Bronchus fibroblast of lung (primary cell): ENCODE data around the gene KATNIP. TPM values are rescaled to one million over a fixed set of nuclear protein-coding genes. Genes with fewer than 3 reads are reported as not detected.

Experiments used
- total RNA-seq: library from RNA; depleted of rRNA; stranded (reverse); fragments of >200 nt; gene quantifications from 2 replicates; pipeline ENCODE4 v1.2.3, GENCODE V29; 2015

The KATNIP gene
- 10.6 and 11.7 TPM in 2 replicates for total RNA-seq

GRCh38 chr16:27549746-27550581, at the start of gene KATNIP, which contains the start of gene GTF3C1:
KATNIP (plus strand) TSS chr16:27550144; CDS start chr16:27550171, 27 bp downstream.
GTF3C1 (minus strand) TSS chr16:27549913; CDS start chr16:27549890, 23 bp downstream.

Other genes starting within 250 kb of the KATNIP start
- 15.3 and 16.3 TPM in 2 replicates for gene IL4R, start 236.2 kb upstream of the KATNIP start, total RNA-seq
- 16.1 and 16.8 TPM in 2 replicates for gene IL21R, start 148.0 kb upstream of the KATNIP start, total RNA-seq
- 57.4 and 62.4 TPM in 2 replicates for gene GTF3C1, start 231 bp upstream of the KATNIP start, total RNA-seq